HepG2 (cell line): ENCODE data around the gene TMIGD2. TPM values are rescaled to one million over a fixed set of nuclear protein-coding genes. Genes with fewer than 3 reads are reported as not detected.

Experiments
- ARHGAP35 ChIP-seq: sonication (generic); formaldehyde crosslinking; IDR thresholded peaks from 2 replicates; pipeline ENCODE4 v1.9.0; 2022; ENCODE audit warnings: mild to moderate bottlenecking, inconsistent platforms, moderate library complexity, missing genetic modification reagents, borderline replicate concordance
- DR1 ChIP-seq: sonication (generic); formaldehyde crosslinking; IDR thresholded peaks from 2 replicates; pipeline ENCODE4 v1.8.0; 2021; ENCODE audit warnings: mild to moderate bottlenecking, missing genetic modification reagents, inconsistent platforms
- ELF4 ChIP-seq: sonication (generic); formaldehyde crosslinking; IDR thresholded peaks from 2 replicates; pipeline ENCODE4 v1.5.0; 2020; ENCODE audit warnings: missing genetic modification reagents, mild to moderate bottlenecking, moderate library complexity, borderline replicate concordance
- HNRNPLL ChIP-seq: fragments of 200-400 bp; formaldehyde crosslinking; IDR thresholded peaks from 2 replicates; pipeline ENCODE4 v1.6.1; 2017; ENCODE audit warnings: mild to moderate bottlenecking, low read depth, low read length; ENCODE audit not compliant: poor library complexity, severe bottlenecking
- KDM4B ChIP-seq: sonication (generic); formaldehyde crosslinking; IDR thresholded peaks from 2 replicates; pipeline ENCODE4 v1.4.0; 2020; ENCODE audit warnings: missing genetic modification reagents
- PCBP2 ChIP-seq: fragments of 200-400 bp; formaldehyde crosslinking; optimal IDR thresholded peaks from 2 replicates; pipeline ENCODE3; 2018; ENCODE audit warnings: low read length, low read depth; ENCODE audit not compliant: poor library complexity, severe bottlenecking
- POGZ ChIP-seq: sonication (generic); formaldehyde crosslinking; IDR thresholded peaks from 2 replicates; pipeline ENCODE4 v1.4.0; 2020; ENCODE audit warnings: mild to moderate bottlenecking, missing genetic modification reagents
- SP4 ChIP-seq: sonication (generic); formaldehyde crosslinking; IDR thresholded peaks from 2 replicates; pipeline ENCODE4 v1.8.1; 2023; ENCODE audit warnings: mild to moderate bottlenecking, missing genetic modification reagents
- YEATS4 ChIP-seq: sonication (generic); formaldehyde crosslinking; IDR thresholded peaks from 2 replicates; pipeline ENCODE4 v1.4.0; 2020; ENCODE audit warnings: missing genetic modification reagents, borderline replicate concordance
- ZBTB1 ChIP-seq: sonication (generic); formaldehyde crosslinking; IDR thresholded peaks from 2 replicates; pipeline ENCODE4 v1.4.0; 2020; ENCODE audit warnings: missing genetic modification reagents, borderline replicate concordance
- ZNF451 ChIP-seq: sonication (generic); formaldehyde crosslinking; IDR thresholded peaks from 2 replicates; pipeline ENCODE4 v1.5.0; 2020; ENCODE audit warnings: mild to moderate bottlenecking, missing genetic modification reagents
- ZNF777 ChIP-seq: sonication (generic); formaldehyde crosslinking; IDR thresholded peaks from 2 replicates; pipeline ENCODE4 v1.4.0; 2020; ENCODE audit warnings: missing genetic modification reagents
- polyA plus RNA-seq, 8 experiments: library from polyadenylated mRNA; depleted of rRNA in 3 of 8; stranded (reverse) in 7 of 8; unstranded in 1 of 8; fragments of >200 nt; fragmentation: Illumina TruSeq in 4 of 8; extraction: Trizol in 4 of 8; gene quantifications; 2 replicates each; pipeline versions ENCODE4 v1.2.1 to v1.2.3, GENCODE V29; 2011 to 2016; ENCODE audit warnings: low read depth in 4 of 8, missing spikeins in 1 of 8, mixed read lengths in 1 of 8; ENCODE audit not compliant: insufficient read depth in 1 of 8
- total RNA-seq, 5 experiments: library from RNA; depleted of rRNA; stranded (reverse); fragments of >200 nt; fragmentation: Illumina TruSeq; extraction: Trizol; gene quantifications; 2 replicates each; pipeline ENCODE4 v1.2.3, GENCODE V29; 2016; ENCODE audit warnings: low read depth in 1 of 5
- TF ChIP-seq, protein P1 (sequence below): fragments of 450-650 bp; IDR thresholded peaks from 2 replicates; pipeline ENCODE4 v1.6.1; 2017; ENCODE audit warnings: mild to moderate bottlenecking
- TF ChIP-seq, protein P2 (sequence below): sonication (generic); formaldehyde crosslinking; IDR thresholded peaks from 2 replicates; pipeline ENCODE4 v1.4.0; 2020; ENCODE audit warnings: missing genetic modification reagents
- TF ChIP-seq, protein P3 (sequence below): sonication (generic); formaldehyde crosslinking; IDR thresholded peaks from 2 replicates; pipeline ENCODE4 v1.4.0; 2020; ENCODE audit warnings: mild to moderate bottlenecking, low read depth, missing genetic modification reagents
- TF ChIP-seq, protein P4 (sequence below): sonication (generic); formaldehyde crosslinking; IDR thresholded peaks from 2 replicates; pipeline ENCODE4 v1.5.0; 2020; ENCODE audit warnings: mild to moderate bottlenecking, missing genetic modification reagents

TMIGD2 gene
- total and polyA plus RNA-seq, 2 of the 13 experiments (the other 11 are each of a cell fraction or from before 2014, with no cell fraction given), result 0.11 to 1.0 TPM

DNA sequence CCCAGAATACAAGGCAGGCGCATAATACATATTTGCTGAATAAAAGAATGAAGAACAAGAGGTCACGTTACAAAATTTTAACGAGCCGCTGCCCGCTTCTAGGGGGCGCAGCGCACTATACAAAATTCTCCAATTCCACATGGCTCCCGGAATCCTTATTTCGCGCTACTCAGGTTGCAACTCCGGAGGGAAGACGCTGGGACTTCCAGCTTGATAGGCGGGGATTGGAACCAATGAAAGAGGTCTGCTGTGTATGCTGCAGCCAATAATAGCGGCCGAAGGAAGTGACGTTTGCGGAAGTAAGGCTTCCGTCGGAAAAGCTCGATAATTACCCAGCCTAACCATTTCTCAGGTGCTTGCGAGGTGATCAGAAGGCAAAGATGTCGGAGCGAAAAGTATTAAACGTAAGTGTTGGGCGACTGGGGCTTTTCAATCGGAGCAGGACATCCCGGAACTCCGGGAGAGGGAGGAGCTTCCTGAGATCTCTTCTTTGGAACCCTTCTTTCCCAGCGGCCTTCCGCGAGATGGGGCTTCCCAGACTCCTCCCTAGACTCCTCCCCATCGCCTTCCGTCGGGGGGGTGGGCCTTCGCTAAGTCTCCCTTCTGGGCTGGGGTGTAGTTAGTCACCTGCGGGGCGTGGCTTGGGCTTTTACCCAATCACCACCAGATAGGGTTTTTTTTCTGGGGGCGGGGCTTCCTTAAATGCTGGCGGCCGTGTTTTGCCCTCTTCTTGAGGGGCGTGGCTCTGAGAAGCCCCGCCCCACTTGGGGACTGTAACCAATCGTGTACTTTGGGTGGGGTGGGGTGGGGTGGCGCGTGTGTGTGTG lies 55.2 kb downstream of the TMIGD2 start, which contains the start of gene YJU2 (continued):
- TF ChIP-seq, protein P1, sequence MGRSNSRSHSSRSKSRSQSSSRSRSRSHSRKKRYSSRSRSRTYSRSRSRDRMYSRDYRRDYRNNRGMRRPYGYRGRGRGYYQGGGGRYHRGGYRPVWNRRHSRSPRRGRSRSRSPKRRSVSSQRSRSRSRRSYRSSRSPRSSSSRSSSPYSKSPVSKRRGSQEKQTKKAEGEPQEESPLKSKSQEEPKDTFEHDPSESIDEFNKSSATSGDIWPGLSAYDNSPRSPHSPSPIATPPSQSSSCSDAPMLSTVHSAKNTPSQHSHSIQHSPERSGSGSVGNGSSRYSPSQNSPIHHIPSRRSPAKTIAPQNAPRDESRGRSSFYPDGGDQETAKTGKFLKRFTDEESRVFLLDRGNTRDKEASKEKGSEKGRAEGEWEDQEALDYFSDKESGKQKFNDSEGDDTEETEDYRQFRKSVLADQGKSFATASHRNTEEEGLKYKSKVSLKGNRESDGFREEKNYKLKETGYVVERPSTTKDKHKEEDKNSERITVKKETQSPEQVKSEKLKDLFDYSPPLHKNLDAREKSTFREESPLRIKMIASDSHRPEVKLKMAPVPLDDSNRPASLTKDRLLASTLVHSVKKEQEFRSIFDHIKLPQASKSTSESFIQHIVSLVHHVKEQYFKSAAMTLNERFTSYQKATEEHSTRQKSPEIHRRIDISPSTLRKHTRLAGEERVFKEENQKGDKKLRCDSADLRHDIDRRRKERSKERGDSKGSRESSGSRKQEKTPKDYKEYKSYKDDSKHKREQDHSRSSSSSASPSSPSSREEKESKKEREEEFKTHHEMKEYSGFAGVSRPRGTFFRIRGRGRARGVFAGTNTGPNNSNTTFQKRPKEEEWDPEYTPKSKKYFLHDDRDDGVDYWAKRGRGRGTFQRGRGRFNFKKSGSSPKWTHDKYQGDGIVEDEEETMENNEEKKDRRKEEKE, result no peak
- TF ChIP-seq PCBP2, result no peak
- peak; percentile 95 for TF ChIP-seq ELF4 (CRISPR knock-in tag)
- no peak for TF ChIP-seq ARHGAP35 (CRISPR knock-in tag)
- TF ChIP-seq POGZ (CRISPR knock-in tag), result peak; percentile 70
- TF ChIP-seq, protein P2, sequence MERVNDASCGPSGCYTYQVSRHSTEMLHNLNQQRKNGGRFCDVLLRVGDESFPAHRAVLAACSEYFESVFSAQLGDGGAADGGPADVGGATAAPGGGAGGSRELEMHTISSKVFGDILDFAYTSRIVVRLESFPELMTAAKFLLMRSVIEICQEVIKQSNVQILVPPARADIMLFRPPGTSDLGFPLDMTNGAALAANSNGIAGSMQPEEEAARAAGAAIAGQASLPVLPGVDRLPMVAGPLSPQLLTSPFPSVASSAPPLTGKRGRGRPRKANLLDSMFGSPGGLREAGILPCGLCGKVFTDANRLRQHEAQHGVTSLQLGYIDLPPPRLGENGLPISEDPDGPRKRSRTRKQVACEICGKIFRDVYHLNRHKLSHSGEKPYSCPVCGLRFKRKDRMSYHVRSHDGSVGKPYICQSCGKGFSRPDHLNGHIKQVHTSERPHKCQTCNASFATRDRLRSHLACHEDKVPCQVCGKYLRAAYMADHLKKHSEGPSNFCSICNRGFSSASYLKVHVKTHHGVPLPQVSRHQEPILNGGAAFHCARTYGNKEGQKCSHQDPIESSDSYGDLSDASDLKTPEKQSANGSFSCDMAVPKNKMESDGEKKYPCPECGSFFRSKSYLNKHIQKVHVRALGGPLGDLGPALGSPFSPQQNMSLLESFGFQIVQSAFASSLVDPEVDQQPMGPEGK (CRISPR knock-in tag), result peak; percentile 75
- TF ChIP-seq, protein P3, sequence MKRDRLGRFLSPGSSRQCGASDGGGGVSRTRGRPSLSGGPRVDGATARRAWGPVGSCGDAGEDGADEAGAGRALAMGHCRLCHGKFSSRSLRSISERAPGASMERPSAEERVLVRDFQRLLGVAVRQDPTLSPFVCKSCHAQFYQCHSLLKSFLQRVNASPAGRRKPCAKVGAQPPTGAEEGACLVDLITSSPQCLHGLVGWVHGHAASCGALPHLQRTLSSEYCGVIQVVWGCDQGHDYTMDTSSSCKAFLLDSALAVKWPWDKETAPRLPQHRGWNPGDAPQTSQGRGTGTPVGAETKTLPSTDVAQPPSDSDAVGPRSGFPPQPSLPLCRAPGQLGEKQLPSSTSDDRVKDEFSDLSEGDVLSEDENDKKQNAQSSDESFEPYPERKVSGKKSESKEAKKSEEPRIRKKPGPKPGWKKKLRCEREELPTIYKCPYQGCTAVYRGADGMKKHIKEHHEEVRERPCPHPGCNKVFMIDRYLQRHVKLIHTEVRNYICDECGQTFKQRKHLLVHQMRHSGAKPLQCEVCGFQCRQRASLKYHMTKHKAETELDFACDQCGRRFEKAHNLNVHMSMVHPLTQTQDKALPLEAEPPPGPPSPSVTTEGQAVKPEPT (CRISPR knock-in tag), result no peak
- peak; percentile 70 for TF ChIP-seq SP4
- TF ChIP-seq ZBTB1 (CRISPR knock-in tag), result no peak
- TF ChIP-seq KDM4B (CRISPR knock-in tag), result peak; percentile 38; the same call in 1 of the 2 replicates
- TF ChIP-seq ZNF777 (CRISPR knock-in tag), result peak; percentile 69; the same call in 1 of the 2 replicates
- no peak for TF ChIP-seq ZNF451 (CRISPR knock-in tag)
- TF ChIP-seq, protein P4, sequence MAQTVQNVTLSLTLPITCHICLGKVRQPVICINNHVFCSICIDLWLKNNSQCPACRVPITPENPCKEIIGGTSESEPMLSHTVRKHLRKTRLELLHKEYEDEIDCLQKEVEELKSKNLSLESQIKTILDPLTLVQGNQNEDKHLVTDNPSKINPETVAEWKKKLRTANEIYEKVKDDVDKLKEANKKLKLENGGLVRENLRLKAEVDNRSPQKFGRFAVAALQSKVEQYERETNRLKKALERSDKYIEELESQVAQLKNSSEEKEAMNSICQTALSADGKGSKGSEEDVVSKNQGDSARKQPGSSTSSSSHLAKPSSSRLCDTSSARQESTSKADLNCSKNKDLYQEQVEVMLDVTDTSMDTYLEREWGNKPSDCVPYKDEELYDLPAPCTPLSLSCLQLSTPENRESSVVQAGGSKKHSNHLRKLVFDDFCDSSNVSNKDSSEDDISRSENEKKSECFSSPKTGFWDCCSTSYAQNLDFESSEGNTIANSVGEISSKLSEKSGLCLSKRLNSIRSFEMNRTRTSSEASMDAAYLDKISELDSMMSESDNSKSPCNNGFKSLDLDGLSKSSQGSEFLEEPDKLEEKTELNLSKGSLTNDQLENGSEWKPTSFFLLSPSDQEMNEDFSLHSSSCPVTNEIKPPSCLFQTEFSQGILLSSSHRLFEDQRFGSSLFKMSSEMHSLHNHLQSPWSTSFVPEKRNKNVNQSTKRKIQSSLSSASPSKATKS, result 0 out of 2 replicates have a peak, but pooled peaks have one; percentile 63
- TF ChIP-seq HNRNPLL, result no peak
- TF ChIP-seq DR1 (CRISPR knock-in tag), result no peak
- TF ChIP-seq YEATS4, result peak; percentile 75
